GM21576 (cell line): Measurements from ENCODE around the gene SEPTIN7.

Source experiments
- ATAC-seq: cut with Tn5 transposase; IDR thresholded peaks from one replicate; pipeline ENCODE4 v1.9.1; 2021; ENCODE audit warnings: mild to moderate bottlenecking, moderate library complexity; ENCODE audit not compliant: unreplicated experiment

The SEPTIN7 gene

DNA sequence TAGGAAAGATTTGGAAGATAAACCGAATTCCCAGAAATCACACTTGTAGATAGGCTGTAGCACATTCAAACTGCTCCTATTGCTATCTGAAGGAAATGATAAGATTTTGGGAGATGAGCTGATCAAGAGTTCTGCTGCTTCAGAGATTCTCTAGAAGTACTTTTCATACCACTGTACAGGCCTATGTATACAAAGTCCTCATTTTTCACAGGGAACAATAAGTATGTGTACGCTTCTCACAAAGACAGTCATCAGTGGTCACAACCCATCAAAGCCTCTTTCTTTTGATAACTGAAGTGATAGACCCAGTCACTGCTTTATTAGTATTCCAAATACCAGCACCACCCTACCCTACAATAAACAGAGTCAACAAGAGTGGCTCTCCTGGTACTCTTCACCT is 15.6 kb upstream of the SEPTIN7 start:
- no peak for ATAC-seq

DNA sequence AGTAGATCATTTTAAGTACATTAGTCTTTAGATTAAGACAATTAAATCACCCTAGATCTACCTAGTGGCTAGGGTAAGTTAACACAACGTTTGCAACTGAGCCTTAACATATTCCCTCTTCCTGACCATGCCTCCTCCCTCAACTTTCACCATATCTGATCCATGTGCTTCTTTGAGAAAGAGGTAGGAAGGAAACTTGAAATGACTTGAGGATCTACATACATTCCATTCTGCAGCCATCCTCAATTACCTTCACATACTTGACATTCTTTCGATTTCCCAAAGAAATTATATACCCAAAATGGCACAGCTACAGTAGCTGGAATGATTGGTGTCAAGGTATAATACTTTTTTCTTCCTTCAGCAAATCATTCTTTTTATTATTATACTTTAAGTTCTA is 12.9 kb upstream of the SEPTIN7 start:
- ATAC-seq: no peak

DNA sequence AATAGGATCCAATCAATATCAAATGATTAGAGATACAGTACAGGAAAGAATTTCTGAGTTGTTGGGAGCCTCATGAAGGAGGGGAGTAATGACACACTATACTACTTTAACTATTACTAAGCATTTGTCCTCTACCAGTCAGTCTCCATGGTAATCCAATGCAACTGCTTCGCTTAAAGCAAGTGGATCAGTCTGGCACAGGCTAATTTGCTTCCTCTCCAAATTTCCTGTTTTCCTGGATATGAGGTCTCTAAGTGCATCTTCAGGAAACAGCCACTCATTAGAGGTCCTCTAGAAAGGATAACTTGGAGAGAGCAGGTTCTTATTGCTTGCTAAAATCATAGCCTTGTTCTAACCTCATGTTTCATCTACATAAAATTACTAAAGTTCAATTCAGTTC is 8.4 kb upstream of the SEPTIN7 start:
- ATAC-seq: no peak

DNA sequence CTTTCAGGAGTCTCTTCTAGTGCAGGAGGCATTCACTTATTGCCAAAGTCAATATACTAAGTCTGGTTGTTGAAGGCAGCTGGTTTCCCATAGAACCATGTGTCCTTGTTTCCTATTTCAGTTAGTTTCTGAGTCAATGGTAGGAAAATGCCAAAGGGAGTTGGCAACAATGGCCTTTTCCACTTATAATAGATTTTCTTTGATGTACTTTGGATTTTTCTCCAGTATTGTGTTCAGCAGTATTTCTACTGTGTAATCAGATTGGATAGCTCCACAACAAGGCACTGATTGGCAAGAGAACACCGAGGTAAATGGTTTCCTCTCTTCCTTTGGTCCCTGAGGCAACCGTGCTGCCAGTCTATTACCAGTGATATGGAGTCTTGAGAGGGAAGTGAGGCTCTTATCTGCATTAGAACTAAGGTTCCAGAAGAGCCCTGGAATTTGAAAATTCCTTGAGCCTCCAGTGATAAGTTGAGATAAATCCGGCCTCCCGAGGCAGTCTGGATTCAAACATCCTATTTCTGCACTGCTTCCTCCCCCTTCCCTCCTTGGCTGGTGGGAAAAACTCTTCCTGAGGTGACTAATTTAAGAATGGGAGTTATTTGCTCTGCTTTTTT is 7.9 kb upstream of the SEPTIN7 start:
- ATAC-seq: no peak

DNA sequence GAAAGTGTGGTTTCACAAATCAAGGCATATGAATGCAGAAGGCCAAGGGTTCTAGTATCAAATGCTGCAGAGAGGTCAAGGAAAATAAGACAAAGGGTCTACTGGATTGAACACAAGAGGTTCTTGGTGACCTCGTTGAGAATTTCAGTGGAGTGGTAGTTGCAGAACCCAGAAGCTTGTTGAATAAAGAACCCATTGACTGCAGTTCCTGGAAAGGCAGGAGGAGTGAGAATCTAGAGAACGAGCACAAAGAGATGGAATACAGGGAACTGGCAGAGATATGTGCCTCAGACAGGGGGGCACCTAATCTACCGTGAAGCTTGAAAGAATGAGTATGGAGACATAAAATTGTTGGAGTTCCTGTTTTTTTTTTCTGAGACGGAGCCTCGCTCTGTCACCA is 3.5 kb upstream of the SEPTIN7 start:
- ATAC-seq: no peak

DNA sequence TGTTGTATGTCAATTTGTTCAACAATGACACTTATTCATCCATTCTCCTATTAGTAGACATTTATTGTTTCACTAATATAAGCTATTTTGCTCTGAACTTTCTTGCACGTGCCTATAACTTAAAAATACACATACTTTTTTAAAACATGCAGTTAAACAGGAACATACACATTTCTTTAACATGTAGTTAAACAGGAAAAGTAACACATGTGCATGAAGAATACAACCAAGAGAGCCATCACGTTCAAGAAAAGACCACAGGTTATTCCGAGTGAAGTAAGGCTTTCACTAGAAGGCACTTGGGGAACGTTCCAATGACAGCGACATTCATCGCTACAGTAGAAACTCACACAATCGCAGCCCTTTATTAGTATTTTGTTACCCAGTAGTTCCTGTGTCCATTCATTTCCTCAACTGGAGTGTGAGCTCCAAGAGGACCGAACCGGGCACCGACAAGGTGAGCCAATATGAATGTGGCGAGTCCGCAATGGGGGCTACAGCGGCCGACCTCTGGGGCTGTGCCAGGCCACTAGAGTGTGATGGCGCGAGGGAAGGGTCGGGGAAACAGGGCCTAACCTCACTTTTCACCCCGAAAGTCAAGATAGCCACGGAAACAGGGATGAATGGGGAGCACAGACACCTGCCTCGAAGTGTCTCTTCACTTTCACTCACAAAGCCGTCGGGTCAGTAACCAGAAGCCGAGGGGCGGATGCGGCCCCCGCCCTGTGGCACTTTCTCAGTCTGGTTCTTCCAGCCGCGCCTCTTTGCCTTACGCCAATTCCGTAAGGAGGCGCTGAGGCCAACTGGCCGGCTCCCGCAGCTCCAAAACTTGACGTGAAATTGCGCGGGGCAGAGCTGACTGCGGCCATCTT is 775 bp upstream of the SEPTIN7 start:
- ATAC-seq: peak; percentile 46

DNA sequence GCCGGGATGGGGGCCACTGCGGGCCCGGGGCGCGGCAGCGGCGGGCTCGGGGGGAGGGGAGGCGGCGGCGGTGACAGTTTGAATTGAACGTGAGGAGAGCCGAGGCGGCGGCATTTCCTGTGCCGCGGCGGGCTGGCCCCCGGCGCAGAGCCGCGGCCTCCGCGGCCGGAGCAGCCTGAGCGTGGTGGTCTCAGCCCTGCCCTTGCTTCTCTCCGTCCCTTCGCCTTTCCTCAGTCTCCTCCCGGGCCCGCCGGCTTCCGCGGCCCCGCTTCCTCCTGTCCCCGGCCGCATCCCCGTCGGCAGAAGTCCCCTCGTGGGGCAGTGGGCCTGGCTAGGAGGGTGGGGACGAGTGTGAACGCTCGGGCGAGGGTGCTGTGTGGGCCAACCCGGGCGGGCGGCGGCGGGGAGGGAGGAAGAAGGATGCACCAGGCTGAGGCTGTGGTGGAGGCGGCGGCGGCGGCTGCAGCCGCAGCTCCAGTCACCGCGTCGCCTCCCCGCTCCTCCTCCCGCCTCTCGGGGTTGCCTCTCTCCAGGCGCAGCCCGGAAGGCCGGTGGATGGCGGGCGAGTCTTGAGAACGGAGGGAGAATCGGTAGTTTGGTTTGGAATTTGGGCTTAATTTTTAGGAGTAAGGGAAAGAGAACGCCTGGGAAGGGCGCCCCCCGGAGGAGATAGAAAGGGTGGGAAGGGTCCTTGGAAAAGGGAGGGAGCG is 690 bp downstream of the SEPTIN7 start:
- peak; percentile 30 for ATAC-seq

DNA sequence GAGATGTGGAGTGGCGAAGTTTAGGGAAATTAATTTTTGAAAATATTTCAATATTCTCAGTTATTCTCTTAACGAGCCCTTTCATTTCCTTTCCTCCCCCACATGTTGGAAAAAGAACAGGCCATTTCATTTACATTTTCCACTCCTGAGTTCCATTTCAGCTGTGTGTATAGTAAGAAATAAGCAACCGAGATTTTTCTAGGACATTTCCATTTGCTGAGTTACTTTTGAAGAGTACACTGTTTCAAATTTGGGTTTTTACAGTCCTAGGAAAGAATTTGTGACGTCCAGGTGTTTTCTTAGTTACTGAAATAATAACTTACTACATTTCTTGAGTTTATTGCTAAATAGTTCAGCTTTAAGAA is 1.2 kb downstream of the SEPTIN7 start:
- no peak for ATAC-seq

DNA sequence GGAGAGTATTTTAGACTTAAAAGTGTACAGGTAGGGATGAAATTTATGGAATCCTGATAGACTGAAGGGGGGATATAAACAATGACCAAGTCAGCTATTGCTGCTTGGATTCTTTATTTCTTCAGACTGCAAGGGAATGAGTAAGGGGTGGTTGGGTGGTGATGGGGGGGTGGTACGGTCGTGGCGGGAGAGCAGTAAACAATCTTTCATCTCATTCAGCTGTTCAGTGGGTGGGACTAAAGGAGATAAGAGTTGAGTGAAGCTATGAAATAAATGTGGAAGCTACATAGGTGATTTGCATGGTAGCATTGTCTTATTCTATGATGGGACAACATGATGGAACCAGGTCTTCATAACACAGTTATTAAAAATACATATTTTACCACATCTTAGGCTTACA is 1.8 kb downstream of the SEPTIN7 start:
- ATAC-seq: no peak

DNA sequence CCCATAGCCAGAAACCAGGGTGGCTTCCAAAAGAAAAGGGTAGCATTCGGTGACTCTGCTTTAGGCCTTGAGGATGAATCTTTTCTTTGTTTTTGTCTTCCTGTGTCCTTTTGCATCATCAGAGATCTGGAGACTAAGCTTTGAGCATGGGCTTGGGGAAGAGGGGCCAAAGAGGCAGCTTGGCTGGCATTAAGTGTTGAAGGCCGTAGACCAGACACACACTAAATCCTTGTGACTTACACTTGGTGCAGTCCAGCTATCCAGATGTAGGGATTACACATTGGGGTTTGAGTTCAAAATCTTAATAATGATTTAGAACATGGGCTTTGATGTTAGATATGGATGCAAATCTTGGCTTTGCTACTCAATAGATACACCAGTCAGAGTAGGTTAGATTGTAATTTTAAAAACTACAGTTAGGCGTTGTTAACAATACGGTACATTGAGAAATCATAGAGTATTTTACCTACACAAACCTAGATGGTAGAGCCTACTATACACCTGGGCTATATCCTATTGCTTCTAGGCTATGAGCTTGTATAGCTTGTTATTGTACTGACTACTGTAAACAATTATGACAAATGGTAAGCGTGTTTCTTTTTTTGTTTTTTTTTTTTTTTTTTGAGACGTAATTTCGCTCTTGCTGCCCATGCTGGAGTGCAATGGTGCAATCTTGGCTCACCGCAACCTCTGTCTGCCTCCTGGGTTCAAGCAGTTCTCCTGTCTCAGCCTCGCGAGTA is 3.5 kb downstream of the SEPTIN7 start:
- no peak for ATAC-seq

DNA sequence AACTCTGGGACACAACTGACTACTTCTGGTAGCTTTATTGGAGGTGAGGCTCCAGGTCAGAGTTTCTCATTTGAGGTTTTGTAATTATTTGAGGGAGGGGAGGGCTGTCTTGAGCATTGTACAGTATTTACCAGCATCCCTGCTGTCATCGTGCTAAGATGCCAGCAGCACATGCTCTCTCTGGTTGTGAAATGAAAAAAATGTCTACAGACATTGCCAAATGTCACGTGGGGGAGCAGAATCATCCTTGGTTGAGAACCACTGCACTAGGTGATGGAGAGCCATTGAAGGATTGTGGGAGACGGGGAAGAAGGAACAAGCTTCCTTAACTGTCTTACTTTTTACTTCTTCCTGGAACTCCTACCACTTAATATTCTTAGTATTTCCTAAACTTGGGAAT is 5.0 kb downstream of the SEPTIN7 start:
- ATAC-seq: no peak

DNA sequence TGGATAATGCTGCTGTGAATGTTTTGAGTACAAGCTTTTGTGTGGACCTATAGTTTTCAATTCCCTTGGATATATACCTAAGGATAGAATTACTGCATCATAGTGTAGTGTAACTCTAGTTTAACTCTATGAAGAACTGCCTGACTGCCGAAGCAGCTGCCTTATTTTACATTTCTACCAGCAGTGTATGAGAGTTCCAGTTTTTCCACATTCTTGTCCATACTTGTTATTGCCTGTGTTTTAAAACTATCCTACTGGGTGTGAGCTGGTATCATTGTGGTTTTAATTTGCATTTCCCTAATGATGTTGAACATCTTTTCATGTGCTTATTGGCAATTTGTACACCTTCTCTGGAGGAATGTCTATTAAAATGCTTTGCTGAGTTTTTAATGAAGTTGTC is 15.7 kb downstream of the SEPTIN7 start:
- no peak for ATAC-seq

DNA sequence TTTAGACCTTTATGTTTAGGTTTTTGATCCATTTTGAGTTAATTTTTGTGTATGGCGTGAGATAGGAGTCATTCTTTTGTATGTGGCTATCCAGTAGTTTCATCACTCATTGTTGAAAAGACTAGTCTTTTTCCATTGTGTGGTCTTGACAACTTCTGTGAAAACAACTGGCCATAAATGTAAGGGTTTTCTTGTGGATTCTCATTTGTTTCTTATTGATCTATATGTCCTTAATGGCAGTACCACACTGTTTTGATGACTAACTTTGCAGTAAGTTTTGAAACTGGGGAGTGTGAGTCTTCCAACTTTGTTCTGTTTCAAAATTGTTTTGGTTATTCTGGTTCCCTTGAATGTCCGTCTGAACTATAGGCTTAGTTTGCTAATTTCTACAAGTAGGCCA is 16.3 kb downstream of the SEPTIN7 start:
- no peak for ATAC-seq

DNA sequence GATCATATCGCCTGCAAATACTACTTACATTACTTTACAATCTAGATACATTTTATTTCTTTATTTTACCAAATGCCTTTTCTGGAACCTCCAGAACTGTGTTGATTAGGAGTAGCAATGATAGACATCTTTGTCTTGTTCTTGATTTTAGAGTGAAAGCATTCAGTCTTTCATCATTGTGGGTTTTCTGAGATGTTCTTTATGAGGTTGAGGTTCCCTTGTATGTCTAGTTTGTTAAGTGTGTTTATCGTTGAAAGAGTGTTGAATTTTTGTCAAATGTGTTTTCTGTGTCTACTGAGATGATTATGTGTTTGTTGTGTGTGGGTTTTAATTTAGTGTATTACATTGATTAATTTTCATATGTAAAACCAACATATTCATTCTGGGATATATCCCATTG is 17.1 kb downstream of the SEPTIN7 start:
- ATAC-seq: no peak

DNA sequence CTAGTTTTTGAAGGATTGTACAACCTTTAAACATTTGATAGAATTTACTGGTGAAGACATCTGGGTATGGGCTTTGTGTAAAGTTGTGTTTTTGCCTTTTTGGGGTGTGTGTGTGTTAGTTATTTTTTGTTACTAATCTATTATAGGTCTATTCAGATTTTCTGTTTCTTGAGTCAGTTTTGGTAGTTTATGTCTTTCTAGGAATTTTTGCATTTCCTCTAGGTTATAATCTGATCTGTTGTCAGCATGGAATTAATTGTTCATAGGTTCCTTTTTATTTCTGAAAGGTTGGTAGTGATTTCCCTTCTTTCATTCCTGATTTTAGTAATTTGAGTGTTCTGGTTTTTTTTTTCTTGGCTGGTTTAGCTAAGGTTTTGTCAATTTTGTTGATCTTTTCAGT is 17.7 kb downstream of the SEPTIN7 start:
- ATAC-seq: no peak

DNA sequence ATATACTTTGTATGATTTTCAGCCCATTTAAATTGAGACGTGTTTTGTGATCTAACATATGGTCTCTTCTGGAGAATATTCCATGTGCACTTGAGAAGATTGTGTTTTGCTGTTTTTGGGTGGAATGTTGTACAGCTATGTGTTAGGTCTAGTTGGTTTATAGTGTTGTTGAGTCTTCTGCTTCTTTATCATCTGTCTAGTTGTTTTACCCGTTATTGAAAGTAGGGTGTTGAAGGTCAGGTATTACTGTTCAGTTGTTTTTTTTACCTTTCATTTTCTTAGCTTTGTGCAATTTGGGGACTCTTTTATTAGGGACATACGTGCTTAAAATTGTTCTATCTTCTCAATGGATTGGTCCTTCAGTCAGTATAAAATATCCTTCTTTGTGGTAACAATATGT is 18.5 kb downstream of the SEPTIN7 start:
- ATAC-seq: no peak

DNA sequence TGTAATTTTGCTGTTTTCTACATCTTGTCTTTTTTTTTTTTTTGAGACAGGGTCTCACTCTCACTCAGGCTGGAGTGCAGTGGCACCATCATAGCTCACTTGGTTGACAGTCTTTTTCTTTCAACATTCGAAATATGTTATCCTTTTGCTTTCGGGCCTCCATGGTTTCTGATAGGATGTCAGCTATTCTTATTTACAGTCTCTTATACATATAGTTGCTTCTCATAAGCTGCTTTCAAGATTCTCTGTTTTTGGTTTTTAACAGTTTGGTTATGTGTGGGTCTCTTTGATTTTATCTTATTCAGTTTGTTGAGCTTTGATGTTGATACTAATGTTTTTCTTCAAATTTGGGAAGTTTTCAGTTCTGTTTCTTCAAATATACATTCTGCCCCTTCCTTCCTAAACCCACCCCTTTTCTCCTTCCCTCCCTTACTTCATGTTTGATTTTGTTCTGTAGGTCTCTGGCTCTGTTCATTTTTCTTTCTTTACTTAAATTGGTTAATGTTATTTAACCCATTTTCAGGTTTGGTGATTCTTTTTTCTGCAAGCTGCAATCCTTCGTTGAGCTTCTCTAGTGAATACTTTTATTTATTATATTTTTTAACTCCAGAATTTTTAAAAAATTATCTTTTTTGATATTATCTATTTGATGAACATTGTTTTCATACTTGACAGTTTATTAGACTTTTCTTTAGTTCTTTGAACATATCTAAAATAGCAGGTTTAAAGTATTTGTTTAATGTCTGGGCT is 19.3 kb downstream of the SEPTIN7 start:
- ATAC-seq: no peak

DNA sequence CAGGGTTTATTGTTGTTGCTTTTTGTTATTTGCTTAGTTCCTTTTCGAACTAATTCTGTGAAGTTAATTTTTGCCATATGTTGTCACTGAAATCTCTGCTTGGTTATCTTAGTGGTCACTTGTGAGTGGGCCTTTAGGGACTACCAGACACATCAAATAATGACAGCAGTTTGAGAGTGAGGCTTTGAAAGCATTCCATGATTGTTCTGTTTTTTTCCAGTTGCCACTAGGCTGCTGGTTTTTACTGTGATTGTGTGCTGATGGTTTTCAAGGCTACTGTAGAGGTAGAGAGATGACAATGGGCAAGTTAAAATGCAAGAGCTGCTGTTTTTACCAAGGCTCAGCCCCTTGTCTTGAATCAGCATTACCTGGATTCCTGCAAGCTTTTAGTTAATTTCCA is 20.0 kb downstream of the SEPTIN7 start:
- no peak for ATAC-seq

DNA sequence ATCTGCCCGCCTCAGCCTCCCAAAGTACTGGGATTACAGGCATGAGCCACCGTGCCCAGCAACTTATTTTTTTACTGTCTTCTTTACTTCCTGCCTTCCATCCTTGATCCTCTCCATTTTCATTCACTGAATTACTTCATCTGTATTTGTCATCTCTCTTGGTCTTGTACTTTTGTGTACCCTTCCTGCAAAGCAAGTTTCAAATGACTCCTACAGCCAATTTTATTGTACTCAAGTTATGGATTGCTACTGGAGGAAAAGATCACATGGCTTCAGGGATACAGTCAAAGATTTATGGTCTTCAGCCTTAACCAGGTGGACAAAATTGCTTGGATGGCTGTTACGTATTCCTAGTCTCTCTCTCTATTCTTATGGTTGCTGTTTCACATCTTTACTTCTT is 22.6 kb downstream of the SEPTIN7 start:
- ATAC-seq: no peak

DNA sequence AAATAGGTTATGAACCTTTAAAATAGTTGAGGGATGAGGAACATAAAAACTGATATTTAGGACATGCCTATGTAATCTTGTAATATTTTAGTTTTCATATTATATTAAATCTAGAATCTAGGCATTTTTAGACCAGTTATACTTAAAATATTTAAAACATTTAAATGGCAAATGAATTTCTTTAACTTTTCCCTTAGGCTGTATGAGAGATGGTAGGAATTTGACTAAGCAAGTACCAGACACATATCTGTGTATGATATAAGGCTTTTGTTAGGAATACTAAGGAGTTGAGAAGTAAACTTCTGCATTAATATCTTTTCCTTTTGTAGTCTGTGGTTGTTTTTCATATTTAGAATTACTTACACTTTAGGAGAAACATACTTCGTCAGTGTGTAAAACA is 25.1 kb downstream of the SEPTIN7 start:
- ATAC-seq: no peak

DNA sequence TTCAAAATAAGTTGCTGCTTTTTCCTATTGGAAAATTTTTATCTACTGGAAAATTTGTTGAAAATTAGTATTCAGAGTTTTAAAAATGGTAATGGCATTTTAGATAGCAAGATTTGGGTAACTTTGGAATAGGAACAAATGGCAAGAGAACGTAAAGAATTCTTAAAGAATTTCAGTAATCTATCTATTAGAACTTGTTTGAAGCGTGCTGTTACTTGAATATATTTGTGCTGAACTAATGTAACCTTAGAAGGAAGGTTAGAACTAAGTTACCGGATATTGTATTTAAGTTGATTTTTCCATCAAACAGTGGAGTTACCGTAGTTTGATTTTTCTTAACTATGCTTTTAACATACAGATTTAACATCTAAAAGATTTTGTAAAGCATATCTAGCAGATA is 25.9 kb downstream of the SEPTIN7 start:
- no peak for ATAC-seq
